Stimulated activated CD4-positive, alpha-beta T cell treated with anti-CD3 and anti-CD28 coated beads, Interleukin-2, amount 100 ng/mL, for 24 hours (primary cell): ENCODE data around the gene ULBP2.
"Not testable (repeated sequence)": the region's sequence is repeated elsewhere in the genome, so short reads cannot be mapped to it uniquely, and the experiment has no call there.

ENCODE experiments used
- DNase-seq, 2 donors: peaks; one replicate each; pipeline ENCODE4 v3.0.0-alpha.2; 2020

The ULBP2 gene

GRCh38 chr6:149927025-149927424 lies 14.8 kb upstream of the ULBP2 start:
- not testable (repeated sequence) for DNase-seq

- no peak for DNase-seq
These were observed 12.4 kb upstream of the ULBP2 start for GRCh38 chr6:149929422-149929821.

DNA sequence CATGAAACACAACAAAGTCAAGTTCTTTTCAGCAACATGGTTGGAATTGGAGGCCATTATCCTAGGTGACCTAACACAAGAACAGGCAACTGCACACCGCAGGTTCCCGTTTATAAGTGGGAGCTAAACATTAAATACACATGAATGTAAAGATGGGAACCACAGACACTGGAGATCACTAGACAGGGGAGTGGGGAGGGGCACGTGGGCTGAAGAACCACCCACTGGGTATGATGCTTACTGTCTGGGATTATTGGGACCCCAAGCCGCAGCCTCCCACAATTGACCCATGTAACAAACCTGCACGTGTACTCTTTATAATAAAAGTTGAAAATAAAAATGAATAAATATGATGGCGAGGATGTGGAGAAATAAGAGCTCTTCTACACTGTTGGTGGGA lies 10.3 kb upstream of the ULBP2 start:
- no peak for DNase-seq

- DNase-seq = no peak
These were observed 8.8 kb upstream of the ULBP2 start for GRCh38 chr6:149933036-149933435.

- DNase-seq = no peak
These were observed 8.4 kb upstream of the ULBP2 start for GRCh38 chr6:149933461-149933860.

DNA sequence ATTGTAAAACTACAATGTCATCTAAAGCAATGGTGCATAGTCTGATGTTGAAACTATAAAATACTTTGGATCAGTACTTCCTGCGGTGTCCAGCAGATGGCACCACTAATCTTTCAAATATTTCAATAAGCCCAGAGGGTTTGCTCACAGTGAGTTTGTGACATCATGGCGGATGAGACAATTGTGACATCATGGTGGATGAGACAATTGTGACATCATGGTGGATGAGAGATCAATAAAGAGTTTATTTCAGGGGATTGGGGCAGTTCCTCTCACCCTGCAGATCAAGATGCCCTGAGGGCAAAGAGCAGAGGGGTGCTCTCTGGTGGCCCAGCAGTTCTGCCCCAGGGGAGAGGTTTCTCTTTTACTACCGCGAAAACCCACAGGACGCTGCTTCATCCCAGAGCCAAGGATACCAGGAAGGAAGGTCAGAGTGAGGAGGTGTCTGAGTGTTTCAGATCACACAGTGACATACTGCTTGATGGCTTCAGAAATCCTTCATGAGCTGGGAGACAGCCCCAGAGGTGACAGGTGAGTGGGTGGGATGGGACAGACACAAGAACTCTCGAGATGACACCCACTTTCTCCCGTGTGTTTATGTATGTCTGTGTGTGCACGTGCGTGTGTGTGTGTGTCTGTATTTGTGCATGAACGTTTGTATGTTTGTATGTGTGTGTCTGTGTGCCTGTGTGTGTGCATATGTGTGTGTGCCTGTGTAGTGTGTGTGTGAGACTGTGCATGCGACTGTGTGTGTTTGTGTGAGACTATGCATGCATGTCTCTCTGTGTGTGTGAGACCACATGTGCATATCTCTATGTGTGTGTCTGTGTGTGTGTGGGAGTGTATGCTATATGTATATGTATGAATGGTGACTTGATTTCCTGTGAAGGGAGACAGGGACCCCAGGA lies 7.3 kb upstream of the ULBP2 start:
- DNase-seq = peak; percentile 73 to 78

GRCh38 chr6:149935246-149935645 lies 6.6 kb upstream of the ULBP2 start:
- no peak for DNase-seq

DNA sequence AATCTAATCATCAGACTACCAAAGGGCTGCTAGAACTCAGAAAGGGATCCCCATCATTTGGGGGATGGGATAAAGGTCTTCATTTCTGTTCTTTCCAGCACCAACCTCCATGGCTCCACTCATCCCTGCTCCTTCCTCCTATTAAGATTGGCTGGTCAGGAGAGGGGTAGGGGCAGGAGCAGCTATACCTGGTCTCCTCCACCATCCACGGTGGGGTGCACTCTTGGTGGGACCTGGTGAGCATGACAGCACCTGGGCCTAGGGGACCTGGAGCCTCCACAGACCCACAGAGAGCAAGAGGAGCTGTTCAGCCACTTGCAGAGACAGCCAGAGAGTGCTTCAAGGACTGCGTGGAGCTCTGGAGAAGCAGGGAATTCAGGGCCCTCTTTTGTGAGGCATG lies 6.1 kb upstream of the ULBP2 start:
- no peak for DNase-seq

DNA sequence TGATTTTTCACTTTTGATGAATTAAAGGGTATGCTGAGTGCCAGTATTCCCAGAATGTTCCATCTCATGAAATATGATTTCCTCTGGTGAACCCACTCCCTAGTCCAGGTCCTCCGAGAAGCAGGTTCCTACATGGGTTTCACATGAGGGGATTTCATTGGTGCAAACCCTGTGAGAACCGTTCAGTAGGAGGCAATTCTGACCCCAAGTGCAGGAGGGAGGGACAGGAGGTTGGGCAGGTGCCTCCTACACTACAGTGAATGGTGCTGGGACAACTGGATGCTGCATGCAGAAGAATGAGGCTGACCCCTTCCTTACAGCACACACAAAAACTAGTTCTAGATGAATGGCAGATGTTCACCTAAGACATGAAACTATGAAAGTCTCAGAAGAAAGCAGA lies 5.1 kb upstream of the ULBP2 start:
- DNase-seq = no peak

- DNase-seq = not testable (repeated sequence)
These were observed 3.7 kb upstream of the ULBP2 start for GRCh38 chr6:149938013-149938570.

- DNase-seq = peak in 1 of 2 donors; percentile 36
These were observed 3.1 kb upstream of the ULBP2 start for GRCh38 chr6:149938571-149939355.

DNA sequence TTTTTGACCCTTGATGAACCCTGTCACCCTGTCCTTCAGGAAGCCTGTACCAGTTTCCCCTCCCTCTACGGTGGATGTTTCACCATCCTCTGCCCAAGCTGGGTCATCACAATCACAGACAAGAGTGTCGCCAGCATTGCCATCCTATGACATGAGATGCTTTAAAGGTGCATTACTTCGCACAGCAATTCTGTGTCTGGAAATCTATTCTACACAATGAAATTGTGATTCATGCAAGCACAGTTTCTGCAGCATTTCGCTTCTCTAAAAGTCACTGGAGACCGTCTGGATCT lies 2.5 kb upstream of the ULBP2 start:
- no peak for DNase-seq

- no peak for DNase-seq
These were observed 1.7 kb upstream of the ULBP2 start for GRCh38 chr6:149939909-149940671.

GRCh38 chr6:149940672-149940982 lies 1.2 kb upstream of the ULBP2 start:
- no peak for DNase-seq

DNA sequence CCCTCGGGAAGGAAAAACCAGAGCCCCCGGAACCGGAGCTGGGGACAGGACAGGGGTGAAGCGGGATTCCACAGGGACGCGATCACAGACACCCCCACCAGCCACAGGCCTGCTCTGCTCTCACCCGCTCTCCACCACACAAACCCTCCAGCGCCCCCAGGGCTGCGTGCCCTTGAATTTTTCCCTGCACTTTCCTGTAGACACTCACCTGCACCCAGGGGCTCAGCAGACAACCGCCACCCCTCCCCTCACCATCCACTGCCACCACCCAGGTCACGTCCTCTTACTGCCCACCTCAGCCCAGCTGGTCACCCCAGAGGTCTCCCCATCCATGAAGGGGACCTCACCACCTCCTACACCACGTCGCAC lies 631 bp downstream of the ULBP2 start:
- no peak for DNase-seq

DNA sequence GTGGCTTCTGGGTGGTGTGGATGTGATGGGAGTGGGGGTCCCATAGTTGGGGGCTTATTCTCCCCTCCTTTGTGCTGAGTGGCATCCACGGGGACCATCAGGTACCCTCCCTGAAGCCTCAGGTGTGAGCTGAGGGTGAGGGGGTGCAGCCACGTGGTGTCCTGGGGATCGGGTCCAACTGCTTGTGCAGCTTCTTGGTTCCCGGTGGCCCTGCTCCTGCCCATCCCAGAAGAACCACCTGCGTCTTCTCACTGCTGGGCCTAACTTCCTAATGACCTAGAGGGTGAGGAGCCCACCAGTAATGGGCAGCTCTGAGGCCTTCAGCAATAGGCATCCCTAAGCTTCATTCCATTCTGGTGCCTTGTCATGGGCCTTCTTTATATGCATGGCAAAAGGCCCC lies 1.5 kb downstream of the ULBP2 start:
- not testable (repeated sequence) for DNase-seq

DNA sequence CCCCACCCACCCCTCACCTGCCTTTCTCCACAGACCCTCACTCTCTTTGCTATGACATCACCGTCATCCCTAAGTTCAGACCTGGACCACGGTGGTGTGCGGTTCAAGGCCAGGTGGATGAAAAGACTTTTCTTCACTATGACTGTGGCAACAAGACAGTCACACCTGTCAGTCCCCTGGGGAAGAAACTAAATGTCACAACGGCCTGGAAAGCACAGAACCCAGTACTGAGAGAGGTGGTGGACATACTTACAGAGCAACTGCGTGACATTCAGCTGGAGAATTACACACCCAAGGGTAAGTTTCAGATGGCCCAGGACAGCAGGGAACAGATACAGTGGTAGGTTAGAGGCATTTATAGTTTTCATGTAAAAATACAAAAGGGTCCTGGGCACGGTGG lies 3.5 kb downstream of the ULBP2 start:
- DNase-seq = not testable (repeated sequence)

- DNase-seq = not testable (repeated sequence)
These were observed 4.8 kb downstream of the ULBP2 start for GRCh38 chr6:149946631-149947030.

DNA sequence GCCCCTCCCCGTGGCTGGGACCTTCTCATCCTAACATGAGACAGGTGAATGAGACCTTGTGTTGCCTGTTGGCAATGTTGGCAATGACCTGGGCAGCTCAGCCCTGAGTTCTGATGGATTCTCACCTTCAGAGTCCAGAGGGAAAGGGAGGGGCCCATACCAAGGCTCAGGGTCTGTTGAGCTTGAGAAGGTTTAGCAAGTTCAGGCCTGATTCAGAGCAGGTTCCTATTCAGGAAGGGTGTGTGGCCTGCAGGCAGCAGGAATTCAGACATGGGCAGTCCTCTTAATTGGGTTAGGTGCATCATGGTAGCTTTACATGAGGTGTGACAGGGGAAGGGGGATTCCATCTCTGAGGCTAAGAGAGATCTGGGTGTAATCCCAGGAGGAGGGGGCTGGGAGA lies 5.7 kb downstream of the ULBP2 start:
- not testable (repeated sequence) for DNase-seq

DNA sequence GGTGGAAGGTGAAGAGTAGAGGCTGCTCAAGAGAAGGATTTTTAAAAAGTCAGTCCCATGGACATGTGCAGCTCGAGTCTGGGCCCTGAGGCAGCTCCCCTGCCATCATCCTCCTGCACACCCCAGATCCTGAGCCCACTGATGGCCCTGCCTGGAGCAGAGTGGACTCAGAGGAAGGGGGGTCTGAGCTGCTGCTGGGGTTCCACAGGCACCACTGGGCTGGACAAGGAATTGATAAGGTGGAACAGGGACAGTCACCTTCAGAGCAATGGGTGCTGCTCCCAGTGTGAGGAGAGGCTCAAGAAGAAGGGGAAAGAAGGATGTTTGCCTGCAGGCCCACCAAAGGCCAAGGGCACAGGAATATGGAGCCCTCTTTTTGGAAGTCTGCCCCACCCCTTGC lies 6.2 kb downstream of the ULBP2 start:
- DNase-seq = no peak

DNA sequence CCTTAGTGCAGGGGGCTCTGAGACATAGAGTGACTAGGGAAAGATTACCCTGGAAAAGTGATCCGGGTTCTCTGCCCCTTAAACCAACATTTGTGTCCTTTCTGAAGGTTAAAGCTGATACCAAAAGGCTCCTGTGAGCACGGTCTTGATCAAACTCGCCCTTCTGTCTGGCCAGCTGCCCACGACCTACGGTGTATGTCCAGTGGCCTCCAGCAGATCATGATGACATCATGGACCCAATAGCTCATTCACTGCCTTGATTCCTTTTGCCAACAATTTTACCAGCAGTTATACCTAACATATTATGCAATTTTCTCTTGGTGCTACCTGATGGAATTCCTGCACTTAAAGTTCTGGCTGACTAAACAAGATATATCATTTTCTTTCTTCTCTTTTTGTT lies 6.8 kb downstream of the ULBP2 start:
- DNase-seq = no peak

DNA sequence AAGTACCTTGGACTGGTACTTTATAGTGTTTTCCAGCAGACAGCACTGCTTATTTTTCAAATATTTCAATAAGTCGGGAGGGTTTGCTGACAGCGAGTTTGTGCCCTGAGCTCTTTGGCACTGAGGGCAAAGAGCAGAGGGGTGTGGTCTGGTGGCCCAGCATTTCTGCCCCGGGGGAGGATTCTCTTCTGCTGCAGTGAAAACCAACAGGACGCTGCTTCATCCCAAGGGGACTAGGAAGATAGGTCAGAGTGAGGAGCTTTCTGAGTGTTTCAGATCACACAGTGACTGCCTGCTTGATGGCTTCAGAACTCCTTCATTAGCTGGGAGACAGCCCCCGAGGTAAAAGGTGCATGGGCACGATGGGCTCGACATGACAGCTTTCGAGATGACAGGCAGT lies 8.6 kb downstream of the ULBP2 start:
- DNase-seq = no peak

DNA sequence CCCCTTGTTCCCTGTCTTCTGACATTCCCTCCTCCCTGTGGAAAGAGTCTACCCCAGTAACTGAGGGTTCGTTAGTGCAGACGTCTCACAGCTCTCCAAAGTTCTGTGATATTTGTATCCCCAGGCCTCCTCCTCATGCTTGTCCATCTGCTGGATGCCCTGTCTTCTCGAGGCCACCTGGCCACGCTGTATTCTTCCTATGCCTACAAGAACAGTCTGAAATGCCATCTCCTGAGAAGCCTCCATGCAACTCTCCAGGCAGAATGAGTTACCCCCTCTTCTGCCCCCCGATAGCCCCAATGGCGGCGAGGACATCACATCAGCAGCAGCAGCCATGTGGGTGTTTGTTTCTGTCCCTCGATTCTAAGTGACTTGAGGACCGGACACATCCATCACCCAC lies 9.3 kb downstream of the ULBP2 start:
- DNase-seq = no peak

- DNase-seq = no peak
These were observed 9.8 kb downstream of the ULBP2 start for GRCh38 chr6:149951626-149952025.
